H9 (cell line): Measurements from ENCODE around the gene KIF19. TPM values are rescaled to one million over a fixed set of nuclear protein-coding genes. Genes with fewer than 3 reads are reported as not detected.

Experiments
- DNase-seq: peaks from one replicate; pipeline ENCODE4 v3.0.0-alpha.2; 2017
- H2AFZ ChIP-seq: one replicate; pipeline ENCODE4 v1.6.1; 2013; ENCODE audit warnings: mild to moderate bottlenecking, low read length, control low read depth, moderate library complexity
- H2AK5ac ChIP-seq: 2 replicates; pipeline ENCODE4 v1.6.1; 2013; ENCODE audit warnings: low read length, control low read depth, mixed read lengths; ENCODE audit not compliant: insufficient read length
- H2BK120ac ChIP-seq: one replicate; pipeline ENCODE4 v1.6.1; 2013; ENCODE audit warnings: low read depth, mild to moderate bottlenecking, low read length, control low read depth, inconsistent platforms; ENCODE audit not compliant: poor library complexity, severe bottlenecking
- H2BK12ac ChIP-seq: 2 replicates; pipeline ENCODE4 v1.6.1; 2013; ENCODE audit warnings: low read length, control low read depth, mixed read lengths, low read depth; ENCODE audit not compliant: insufficient read length
- H2BK15ac ChIP-seq: 2 replicates; pipeline ENCODE4 v1.6.1; 2013; ENCODE audit warnings: low read depth, low read length, control low read depth
- H2BK20ac ChIP-seq: one replicate; pipeline ENCODE4 v1.6.1; 2013; ENCODE audit warnings: low read depth, mild to moderate bottlenecking, low read length, control low read depth, inconsistent platforms; ENCODE audit not compliant: poor library complexity, severe bottlenecking
- H2BK5ac ChIP-seq: 2 replicates; pipeline ENCODE4 v1.6.1; 2013; ENCODE audit warnings: low read length, control low read depth, mixed read lengths; ENCODE audit not compliant: insufficient read length
- H3K14ac ChIP-seq: 2 replicates; pipeline ENCODE4 v1.6.1; 2013; ENCODE audit warnings: low read length, control low read depth; ENCODE audit not compliant: insufficient read depth
- H3K18ac ChIP-seq: 2 replicates; pipeline ENCODE4 v1.6.1; 2013; ENCODE audit warnings: low read depth, mild to moderate bottlenecking, mixed read lengths, low read length, control low read depth; ENCODE audit not compliant: insufficient read length
- H3K23ac ChIP-seq: 2 replicates; pipeline ENCODE4 v1.6.1; 2013; ENCODE audit warnings: low read length, control low read depth, mixed read lengths, low read depth; ENCODE audit not compliant: insufficient read length
- H3K23me2 ChIP-seq: 2 replicates; pipeline ENCODE4 v1.6.1; 2013; ENCODE audit warnings: low read depth, mild to moderate bottlenecking, mixed read lengths, low read length, control low read depth; ENCODE audit not compliant: insufficient read length, poor library complexity, severe bottlenecking
- H3K27ac ChIP-seq: 2 replicates; pipeline ENCODE4 v1.5.1; 2013; ENCODE audit warnings: low read length, control low read depth, mixed read lengths, low read depth; ENCODE audit not compliant: insufficient read length
- H3K27me3 ChIP-seq: 2 replicates; pipeline ENCODE4 v1.6.1; 2013; ENCODE audit warnings: low read length, control low read depth, inconsistent platforms; ENCODE audit not compliant: insufficient read depth
- H3K4ac ChIP-seq: 2 replicates; pipeline ENCODE4 v1.6.1; 2013; ENCODE audit warnings: low read depth, mild to moderate bottlenecking, control low read depth, inconsistent platforms, low read length, moderate library complexity
- H3K4me1 ChIP-seq: 2 replicates; pipeline ENCODE4 v1.6.1; 2013; ENCODE audit warnings: low read length, control low read depth, inconsistent platforms; ENCODE audit not compliant: insufficient read depth
- H3K4me2 ChIP-seq: 2 replicates; pipeline ENCODE4 v1.6.1; 2013; ENCODE audit warnings: low read length, control low read depth, mixed read lengths; ENCODE audit not compliant: insufficient read length, insufficient read depth
- H3K56ac ChIP-seq: 2 replicates; pipeline ENCODE4 v1.6.1; 2013; ENCODE audit warnings: low read depth, mild to moderate bottlenecking, mixed read lengths, low read length, control low read depth; ENCODE audit not compliant: insufficient read length
- H3K79me1 ChIP-seq: 2 replicates; pipeline ENCODE4 v1.6.1; 2013; ENCODE audit warnings: low read depth, mild to moderate bottlenecking, moderate library complexity, low read length, control low read depth, inconsistent platforms; ENCODE audit not compliant: insufficient read depth, poor library complexity, severe bottlenecking
- H3K79me2 ChIP-seq: 2 replicates; pipeline ENCODE4 v1.6.1; 2013; ENCODE audit warnings: low read length, control low read depth, inconsistent platforms; ENCODE audit not compliant: insufficient read depth
- H3K9ac ChIP-seq: 2 replicates; pipeline ENCODE4 v1.6.1; 2013; ENCODE audit warnings: low read length, control low read depth, mixed read lengths; ENCODE audit not compliant: insufficient read length; ENCODE audit errors: extremely low read depth
- H3K9me3 ChIP-seq: one replicate; pipeline ENCODE4 v1.6.1; 2013; ENCODE audit warnings: low read depth, low read length, inconsistent platforms; ENCODE audit not compliant: control insufficient read depth
- H3T11ph ChIP-seq: one replicate; pipeline ENCODE4 v1.6.1; 2013; ENCODE audit warnings: mild to moderate bottlenecking, low read length, control low read depth, inconsistent platforms
- H4K20me1 ChIP-seq: one replicate; pipeline ENCODE4 v1.6.1; 2013; ENCODE audit not compliant: control insufficient read depth, insufficient read length, insufficient read depth
- H4K5ac ChIP-seq: 2 replicates; pipeline ENCODE4 v1.6.1; 2013; ENCODE audit warnings: low read depth, mild to moderate bottlenecking, mixed read lengths, low read length, control low read depth; ENCODE audit not compliant: insufficient read length
- H4K8ac ChIP-seq: replicated peaks from 2 replicates; pipeline ENCODE4 v1.6.1; 2013; ENCODE audit warnings: low read length, control low read depth, mixed read lengths, low read depth; ENCODE audit not compliant: insufficient read length
- H4K91ac ChIP-seq: 2 replicates; pipeline ENCODE4 v1.6.1; 2013; ENCODE audit warnings: low read depth, mild to moderate bottlenecking, moderate library complexity, mixed read lengths, low read length, control low read depth; ENCODE audit not compliant: insufficient read length
- H3K27ac Mint-ChIP-seq, 3 experiments: 2 replicates in 2 of 3; 3 replicates in 1 of 3; pipeline ENCODE4 v1.8.0; 2020 to 2021; ENCODE audit warnings: mixed read lengths in 3 of 3, mild to moderate bottlenecking in 1 of 3, moderate library complexity in 1 of 3
- H3K27me3 Mint-ChIP-seq: 2 replicates; pipeline ENCODE4 v1.8.0; 2021; ENCODE audit warnings: low read depth, mild to moderate bottlenecking, moderate library complexity, mixed read lengths
- H3K36me3 Mint-ChIP-seq, 3 experiments: 2 replicates in 2 of 3; 3 replicates in 1 of 3; pipeline ENCODE4 v1.8.0; 2020 to 2021; ENCODE audit warnings: low read depth in 3 of 3, mixed read lengths in 3 of 3; ENCODE audit not compliant: insufficient read depth in 1 of 3
- H3K4me1 Mint-ChIP-seq, 2 experiments: 2 replicates each; pipeline ENCODE4 v1.8.0; 2020; ENCODE audit warnings: mixed read lengths in 2 of 2
- H3K4me3 Mint-ChIP-seq, 2 experiments: 2 replicates in 1 of 2; 3 replicates in 1 of 2; pipeline ENCODE4 v1.8.0; 2020 to 2021; ENCODE audit warnings: mild to moderate bottlenecking in 2 of 2, mixed read lengths in 2 of 2, moderate library complexity in 1 of 2
- H3K9me3 Mint-ChIP-seq, 2 experiments: 2 replicates in 1 of 2; 3 replicates in 1 of 2; pipeline ENCODE4 v1.8.0; 2020; ENCODE audit warnings: mild to moderate bottlenecking in 2 of 2, mixed read lengths in 2 of 2, moderate library complexity in 1 of 2
- CTCF ChIP-seq: fragments of 200-600 bp; sonication (generic); conservative IDR thresholded peaks from 3 replicates; pipeline ENCODE4 v1.8.0; 2021; ENCODE audit warnings: antibody characterized with exemption, mild to moderate bottlenecking
- WGBS: extraction: QIAGEN DNeasy Blood & Tissue Kit; methylation state at CpG from one replicate; pipeline ENCODE4 v1.1.7; 2013; ENCODE audit warnings: missing lambda C conversion rate, low lambda C conversion rate, mixed read lengths; ENCODE audit not compliant: insufficient read length; ENCODE audit errors: extremely low coverage; 5-methylcytosine and 5-hydroxymethylcytosine counted together
- total RNA-seq: library from RNA; stranded (reverse); gene quantifications from 2 replicates; pipeline ENCODE4 v1.2.1, GENCODE V29; 2021

KIF19 gene
- total RNA-seq, 1 experiment from 2014 or later = 0.13 TPM

GRCh38 chr17:74385201-74385600 is 59.2 kb downstream of the KIF19 start:
- Histone ChIP-seq H3K56ac (no peak overlapping the region), H2AFZ (no peak overlapping the region), H2BK5ac (no peak overlapping the region), H3K9ac (no peak overlapping the region), H2BK12ac (no peak overlapping the region), H3K23ac (no peak overlapping the region), H3K79me2 (no peaks in the 10 kb centered on the region), H3K9me3 (no peaks in the 10 kb centered on the region), H3K4ac (no peak overlapping the region), H2BK120ac (no peak overlapping the region), H3K18ac (no peak overlapping the region), H3K79me1 (no peaks in the 10 kb centered on the region), H3K14ac (no peak overlapping the region), H3K23me2 (no peaks in the 10 kb centered on the region), H4K91ac (no peak overlapping the region), H2BK15ac (no peak overlapping the region), H4K20me1 (no peaks in the 10 kb centered on the region), H2AK5ac (no peak overlapping the region), H4K8ac (no peak overlapping the region), H4K5ac (no peak overlapping the region), H3T11ph (no peak overlapping the region), H3K27ac (no peak overlapping the region), H2BK20ac (no peak overlapping the region), H3K4me2 (no peak overlapping the region), H3K4me1 (no peaks in the 10 kb centered on the region; the same call in 1 of the 2 replicates), H3K27me3 (no peaks in the 10 kb centered on the region)
- 0 out of 5 replicates have a peak, but pooled peaks cover 0 to 3% of the 10 kb centered on the region in 2 experiments for H3K9me3 Mint-ChIP-seq
- H3K27me3 Mint-ChIP-seq = peaks cover 20% of the 10 kb centered on the region
- no peak overlapping the region; a peak in 1 of 7 replicates for H3K27ac Mint-ChIP-seq
- peaks cover 34 to 49% of the 10 kb centered on the region in 2 experiments for H3K4me1 Mint-ChIP-seq
- no peak overlapping the region for H3K4me3 Mint-ChIP-seq
- no peak for DNase-seq
- no CpG with 5 or more reads among the region's 3 CpGs for WGBS
- H3K36me3 Mint-ChIP-seq = no peaks in the 10 kb centered on the region; a peak in 1 of 7 replicates
- TF ChIP-seq CTCF = no peak
